ENCODE results near the gene ADAMTS12. TPM values are rescaled to one million over a fixed set of nuclear protein-coding genes. Genes with fewer than 3 reads are reported as not detected.
A peak's percentile ranks its signal among the peaks of the same experiment; 100 is the strongest.

The ADAMTS12 gene
- total RNA-seq, 1 experiment from 2014 or later = 17.5 TPM

DNA sequence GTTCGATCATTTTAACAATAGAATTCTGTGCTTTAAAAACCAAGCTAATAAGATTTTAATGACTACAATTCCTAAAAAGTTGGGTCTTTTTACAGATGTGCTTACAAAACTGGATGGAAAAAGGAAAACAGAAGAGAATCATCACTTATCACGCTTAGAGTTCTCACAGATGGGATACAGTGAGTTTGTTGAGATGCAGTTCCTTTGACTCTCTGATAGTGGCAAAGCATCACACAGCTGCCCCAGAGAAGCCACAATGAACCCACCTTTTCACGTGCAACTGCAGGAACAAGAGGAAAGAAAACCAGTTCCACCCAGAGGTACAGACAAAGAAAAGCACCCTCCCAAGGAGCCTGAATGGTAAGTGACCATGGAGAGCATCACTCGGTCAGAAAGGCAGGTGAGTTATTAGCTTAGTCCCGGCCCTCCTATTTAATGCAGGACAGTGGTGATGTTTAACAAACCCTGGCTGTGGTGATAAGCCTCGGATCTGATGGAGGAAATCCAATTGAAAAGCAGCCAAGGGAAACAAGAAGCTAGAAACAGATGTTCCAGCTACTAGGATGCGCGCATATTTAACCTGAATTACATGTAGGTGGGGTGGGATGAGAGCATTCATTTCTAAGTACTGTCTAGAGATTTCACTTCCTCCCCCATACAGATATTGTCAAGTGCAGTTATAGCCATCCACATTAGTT is 283.3 kb downstream of the ADAMTS12 start:
- no peak overlapping the region for H3K4me3 ChIP-seq
- H3K36me3 ChIP-seq = no peaks in the 10 kb centered on the region
- peak; percentile 4 to 38 for DNase-seq

GRCh38 chr5:33604503-33604902 is 287.3 kb downstream of the ADAMTS12 start:
- H3K4me3 ChIP-seq = no peak overlapping the region

More for the DNA sequence above, 283.3 kb downstream of the ADAMTS12 start:
- Histone ChIP-seq H3K27me3 (no peaks in the 10 kb centered on the region), H3K4me1 (peaks cover 5% of the 10 kb centered on the region; the same call in 1 of the 2 replicates), H3K9me3 (replicated peaks) (no peaks in the 10 kb centered on the region), H3K27ac (no peak overlapping the region)

DNA sequence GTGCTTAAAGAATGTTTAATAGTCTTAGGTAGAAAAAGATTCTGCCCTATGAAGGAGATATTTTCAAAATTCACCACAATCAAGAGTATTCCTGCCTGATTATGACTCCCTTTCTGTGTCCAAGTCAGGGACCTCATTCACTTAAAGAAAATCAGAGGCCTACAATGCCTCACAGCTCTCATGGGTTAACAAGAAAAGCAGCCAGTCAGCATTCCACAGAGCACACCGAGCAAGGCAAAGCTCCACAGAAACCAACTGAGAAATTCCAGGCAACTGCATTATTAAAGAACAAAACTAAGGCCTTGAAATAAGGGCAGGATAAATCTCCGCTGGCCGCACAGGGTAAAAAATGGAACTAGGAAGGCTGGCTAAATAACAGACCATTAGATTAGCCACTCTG is 289.9 kb downstream of the ADAMTS12 start:
- Histone ChIP-seq H3K36me3 (no peaks in the 10 kb centered on the region), H3K4me3 (no peak overlapping the region), H3K27me3 (no peaks in the 10 kb centered on the region), H3K27ac (no peak overlapping the region), H3K4me1 (no peaks in the 10 kb centered on the region), H3K9me3 (replicated peaks) (no peaks in the 10 kb centered on the region)
- no peak for DNase-seq

More at GRCh38 chr5:33604503-33604902, 287.3 kb downstream of the ADAMTS12 start:
- Histone ChIP-seq H3K36me3 (no peaks in the 10 kb centered on the region), H3K27me3 (no peaks in the 10 kb centered on the region), H3K9me3 (replicated peaks) (no peaks in the 10 kb centered on the region), H3K27ac (no peak overlapping the region), H3K4me1 (peaks cover 2% of the 10 kb centered on the region; the same call in 1 of the 2 replicates)
- no peak for DNase-seq

GRCh38 chr5:33595303-33595702 is 296.5 kb downstream of the ADAMTS12 start:
- Histone ChIP-seq H3K36me3 (no peaks in the 10 kb centered on the region), H3K27me3 (no peaks in the 10 kb centered on the region), H3K4me1 (no peaks in the 10 kb centered on the region), H3K9me3 (replicated peaks) (no peaks in the 10 kb centered on the region), H3K4me3 (no peak overlapping the region), H3K27ac (no peak overlapping the region)
- no peak for DNase-seq

DNA sequence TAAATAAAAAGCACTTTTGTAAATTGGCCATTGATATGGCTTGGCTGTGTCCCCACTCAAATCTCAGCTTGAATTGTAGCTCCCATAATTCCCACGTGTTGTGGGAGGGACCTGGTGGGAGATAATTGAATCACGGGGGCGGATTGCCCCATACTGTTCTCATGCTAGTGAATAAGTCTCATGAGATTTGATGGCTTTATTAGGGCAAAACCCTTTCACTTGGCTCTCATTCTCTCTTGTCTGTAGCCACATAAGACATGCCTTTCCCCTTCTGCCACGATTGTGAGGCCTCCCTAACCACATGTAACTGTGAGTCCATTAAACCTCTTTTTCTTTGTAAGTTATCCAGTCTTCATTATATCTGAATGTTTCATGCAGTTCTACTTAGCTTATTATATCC is 297.8 kb downstream of the ADAMTS12 start:
- no peaks in the 10 kb centered on the region for H3K27me3 ChIP-seq
- no peak for DNase-seq

GRCh38 chr5:33592245-33592644 is 299.5 kb downstream of the ADAMTS12 start:
- Histone ChIP-seq H3K27me3 (no peaks in the 10 kb centered on the region), H3K36me3 (no peaks in the 10 kb centered on the region), H3K4me1 (no peaks in the 10 kb centered on the region), H3K4me3 (no peak overlapping the region), H3K27ac (no peak overlapping the region), H3K9me3 (replicated peaks) (no peaks in the 10 kb centered on the region)
- no peak for DNase-seq

More for the DNA sequence above, 297.8 kb downstream of the ADAMTS12 start:
- Histone ChIP-seq H3K4me3 (no peak overlapping the region), H3K9me3 (replicated peaks) (no peaks in the 10 kb centered on the region), H3K4me1 (no peaks in the 10 kb centered on the region), H3K36me3 (no peaks in the 10 kb centered on the region), H3K27ac (no peak overlapping the region)

GRCh38 chr5:33588654-33589372 is 303.0 kb downstream of the ADAMTS12 start:
- Histone ChIP-seq H3K9me3 (replicated peaks) (no peaks in the 10 kb centered on the region), H3K27me3 (no peaks in the 10 kb centered on the region), H3K27ac (no peak overlapping the region), H3K4me1 (no peaks in the 10 kb centered on the region), H3K4me3 (no peak overlapping the region), H3K36me3 (no peaks in the 10 kb centered on the region)
- peak; percentile 19 to 41 for DNase-seq

DNA sequence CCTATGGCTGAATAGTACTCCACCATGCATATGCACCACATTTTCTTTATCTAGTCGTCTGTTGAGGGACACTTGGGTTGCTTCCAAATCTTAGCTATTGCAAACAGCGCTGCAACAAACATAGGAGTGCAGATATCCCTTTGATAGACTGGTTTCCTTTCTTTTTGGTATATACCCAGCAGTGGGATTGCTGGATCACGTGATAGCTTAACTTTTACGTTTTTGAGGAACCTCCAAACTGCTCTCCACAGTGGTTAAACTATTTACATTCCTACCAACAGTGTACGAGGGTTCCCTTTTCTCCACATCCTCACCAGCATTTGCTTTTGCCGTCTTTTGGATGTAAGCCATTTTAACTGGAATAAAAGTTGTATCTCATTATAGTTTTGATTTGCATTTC is 308.5 kb downstream of the ADAMTS12 start:
- no peaks in the 10 kb centered on the region for H3K27me3 ChIP-seq
- H3K4me3 ChIP-seq = no peak overlapping the region
- H3K4me1 ChIP-seq = no peaks in the 10 kb centered on the region
- H3K9me3 ChIP-seq (replicated peaks) = no peaks in the 10 kb centered on the region
- no peak overlapping the region for H3K27ac ChIP-seq
- no peak for DNase-seq
- H3K36me3 ChIP-seq = no peaks in the 10 kb centered on the region

- Histone ChIP-seq H3K4me3 (no peak overlapping the region), H3K27me3 (no peaks in the 10 kb centered on the region), H3K9me3 (replicated peaks) (no peaks in the 10 kb centered on the region), H3K27ac (no peak overlapping the region), H3K4me1 (no peaks in the 10 kb centered on the region), H3K36me3 (no peaks in the 10 kb centered on the region)
- DNase-seq = no peak
Measured at GRCh38 chr5:33582417-33582816, 309.4 kb downstream of the ADAMTS12 start.

GRCh38 chr5:33579789-33580188 is 312.0 kb downstream of the ADAMTS12 start:
- DNase-seq = no peak
- Histone ChIP-seq H3K36me3 (peaks cover 3% of the 10 kb centered on the region; the same call in 1 of the 2 replicates), H3K27ac (no peak overlapping the region), H3K4me1 (no peaks in the 10 kb centered on the region), H3K27me3 (no peaks in the 10 kb centered on the region), H3K9me3 (replicated peaks) (no peaks in the 10 kb centered on the region), H3K4me3 (no peak overlapping the region)

GRCh38 chr5:33579152-33579551 is 312.6 kb downstream of the ADAMTS12 start:
- Histone ChIP-seq H3K27me3 (no peaks in the 10 kb centered on the region), H3K4me3 (no peak overlapping the region), H3K4me1 (no peaks in the 10 kb centered on the region), H3K27ac (no peak overlapping the region), H3K9me3 (replicated peaks) (no peaks in the 10 kb centered on the region), H3K36me3 (peaks cover 3% of the 10 kb centered on the region; the same call in 1 of the 2 replicates)
- no peak for DNase-seq

- no peak overlapping the region for H3K27ac ChIP-seq
- DNase-seq = no peak
Measured at GRCh38 chr5:33576726-33577590, 314.8 kb downstream of the ADAMTS12 start.

GRCh38 chr5:33565324-33565723 is 326.5 kb downstream of the ADAMTS12 start:
- H3K4me1 ChIP-seq = no peaks in the 10 kb centered on the region
- DNase-seq = no peak
- no peaks in the 10 kb centered on the region for H3K36me3 ChIP-seq
- no peaks in the 10 kb centered on the region for H3K27me3 ChIP-seq
- peaks cover 7% of the 10 kb centered on the region for H3K9me3 ChIP-seq (replicated peaks)
- no peak overlapping the region for H3K27ac ChIP-seq
- H3K4me3 ChIP-seq = no peak overlapping the region

More at GRCh38 chr5:33576726-33577590, 314.8 kb downstream of the ADAMTS12 start:
- Histone ChIP-seq H3K27me3 (no peaks in the 10 kb centered on the region), H3K4me3 (no peak overlapping the region), H3K9me3 (replicated peaks) (no peaks in the 10 kb centered on the region), H3K4me1 (no peaks in the 10 kb centered on the region), H3K36me3 (peaks cover 3% of the 10 kb centered on the region; the same call in 1 of the 2 replicates)

DNA sequence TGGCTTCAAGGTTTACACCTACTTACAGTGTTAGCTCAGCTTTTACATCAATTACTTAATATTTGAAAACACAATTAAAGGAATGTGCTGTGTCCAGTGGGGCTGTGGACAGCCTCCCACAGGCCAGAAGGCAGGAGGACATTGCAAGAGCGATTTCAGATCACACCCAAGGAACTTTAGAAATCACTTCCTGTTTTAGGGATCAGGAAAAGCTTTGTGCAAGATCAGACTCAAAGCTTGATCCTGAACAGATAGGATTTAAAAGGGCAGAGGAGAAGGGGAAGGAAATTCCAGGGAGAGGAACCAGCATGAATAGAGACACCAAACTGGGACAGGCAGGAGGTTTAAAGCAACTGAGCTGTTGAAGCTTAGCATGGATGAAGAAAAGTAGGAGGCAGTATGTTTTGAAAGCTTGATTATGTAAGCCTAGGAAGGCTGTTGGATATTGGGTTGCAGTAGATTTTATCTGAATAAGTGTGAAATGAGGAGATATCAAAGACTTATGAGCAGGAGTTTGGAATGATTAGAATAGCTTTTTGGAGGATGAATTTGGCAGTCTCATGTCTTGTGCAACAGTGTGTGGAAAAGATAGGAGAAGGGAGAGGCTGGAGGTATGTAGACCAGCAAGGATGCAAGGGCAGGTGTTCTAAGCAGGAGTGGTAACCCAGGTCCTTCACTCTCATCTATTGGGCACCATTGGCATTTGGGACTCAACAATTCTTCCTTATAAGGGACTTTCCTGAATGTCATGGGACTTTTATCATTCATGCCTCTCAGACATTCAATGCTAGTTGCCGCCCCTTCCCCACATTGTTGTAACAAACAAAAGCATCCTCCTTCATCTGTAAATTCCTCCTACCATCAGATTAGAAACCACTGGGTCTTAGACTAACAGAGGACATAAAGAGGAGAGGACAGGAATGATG is 327.5 kb downstream of the ADAMTS12 start:
- Histone ChIP-seq H3K27ac (no peak overlapping the region), H3K9me3 (replicated peaks) (no peaks in the 10 kb centered on the region), H3K36me3 (no peaks in the 10 kb centered on the region), H3K4me3 (no peak overlapping the region), H3K4me1 (no peaks in the 10 kb centered on the region), H3K27me3 (no peaks in the 10 kb centered on the region)
- DNase-seq = no peak

Data from SJCRH30 (cell line).